MM.1S (cell line): ENCODE results near the gene STK17A.

Source experiments
- EZH2 ChIP-seq: fragments of 300-600 bp; sonication (generic); optimal IDR thresholded peaks from 2 replicates; pipeline ENCODE3; 2017; ENCODE audit warnings: low read depth, mild to moderate bottlenecking, antibody characterized with exemption, low read length, mixed read lengths
- TF ChIP-seq, protein P1 (sequence below): fragments of 300-600 bp; sonication (generic); IDR thresholded peaks from 2 replicates; pipeline ENCODE4 v1.5.1; 2016; ENCODE audit warnings: antibody characterized with exemption, low read length, mixed read lengths

DNA sequence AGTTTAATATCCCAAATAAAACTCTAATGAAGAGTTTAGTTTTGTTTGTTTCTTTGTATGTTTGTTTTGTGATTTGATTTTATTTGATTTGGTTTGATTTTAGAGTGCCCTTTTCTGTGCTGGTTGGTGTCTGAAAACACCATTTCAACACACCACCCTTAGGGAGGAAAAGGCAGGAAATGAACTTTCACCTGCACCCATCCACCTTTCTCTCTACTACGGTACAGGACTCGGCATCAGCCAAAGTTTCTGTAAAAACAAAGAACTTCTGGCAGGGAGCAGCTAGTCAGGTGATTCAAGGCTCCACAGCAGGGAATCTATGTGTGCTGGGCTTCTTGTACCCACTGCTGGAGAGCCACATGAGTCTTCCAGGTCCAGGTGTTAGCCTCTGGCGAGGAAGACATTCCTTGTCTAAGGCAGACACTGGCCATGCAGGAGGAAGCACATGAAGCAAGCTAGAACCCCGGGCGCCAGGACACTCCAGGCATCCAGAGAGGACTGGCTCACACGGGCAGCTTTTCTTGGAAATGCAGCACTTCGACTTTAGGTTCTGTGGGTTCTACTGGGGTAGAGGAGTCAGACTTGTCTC, 22.1 kb upstream of the STK17A start:
- TF ChIP-seq, protein P1, sequence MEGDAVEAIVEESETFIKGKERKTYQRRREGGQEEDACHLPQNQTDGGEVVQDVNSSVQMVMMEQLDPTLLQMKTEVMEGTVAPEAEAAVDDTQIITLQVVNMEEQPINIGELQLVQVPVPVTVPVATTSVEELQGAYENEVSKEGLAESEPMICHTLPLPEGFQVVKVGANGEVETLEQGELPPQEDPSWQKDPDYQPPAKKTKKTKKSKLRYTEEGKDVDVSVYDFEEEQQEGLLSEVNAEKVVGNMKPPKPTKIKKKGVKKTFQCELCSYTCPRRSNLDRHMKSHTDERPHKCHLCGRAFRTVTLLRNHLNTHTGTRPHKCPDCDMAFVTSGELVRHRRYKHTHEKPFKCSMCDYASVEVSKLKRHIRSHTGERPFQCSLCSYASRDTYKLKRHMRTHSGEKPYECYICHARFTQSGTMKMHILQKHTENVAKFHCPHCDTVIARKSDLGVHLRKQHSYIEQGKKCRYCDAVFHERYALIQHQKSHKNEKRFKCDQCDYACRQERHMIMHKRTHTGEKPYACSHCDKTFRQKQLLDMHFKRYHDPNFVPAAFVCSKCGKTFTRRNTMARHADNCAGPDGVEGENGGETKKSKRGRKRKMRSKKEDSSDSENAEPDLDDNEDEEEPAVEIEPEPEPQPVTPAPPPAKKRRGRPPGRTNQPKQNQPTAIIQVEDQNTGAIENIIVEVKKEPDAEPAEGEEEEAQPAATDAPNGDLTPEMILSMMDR: no peak
- TF ChIP-seq EZH2: no peak
